ENCODE data around the gene GRIK4.

The GRIK4 gene

DNA sequence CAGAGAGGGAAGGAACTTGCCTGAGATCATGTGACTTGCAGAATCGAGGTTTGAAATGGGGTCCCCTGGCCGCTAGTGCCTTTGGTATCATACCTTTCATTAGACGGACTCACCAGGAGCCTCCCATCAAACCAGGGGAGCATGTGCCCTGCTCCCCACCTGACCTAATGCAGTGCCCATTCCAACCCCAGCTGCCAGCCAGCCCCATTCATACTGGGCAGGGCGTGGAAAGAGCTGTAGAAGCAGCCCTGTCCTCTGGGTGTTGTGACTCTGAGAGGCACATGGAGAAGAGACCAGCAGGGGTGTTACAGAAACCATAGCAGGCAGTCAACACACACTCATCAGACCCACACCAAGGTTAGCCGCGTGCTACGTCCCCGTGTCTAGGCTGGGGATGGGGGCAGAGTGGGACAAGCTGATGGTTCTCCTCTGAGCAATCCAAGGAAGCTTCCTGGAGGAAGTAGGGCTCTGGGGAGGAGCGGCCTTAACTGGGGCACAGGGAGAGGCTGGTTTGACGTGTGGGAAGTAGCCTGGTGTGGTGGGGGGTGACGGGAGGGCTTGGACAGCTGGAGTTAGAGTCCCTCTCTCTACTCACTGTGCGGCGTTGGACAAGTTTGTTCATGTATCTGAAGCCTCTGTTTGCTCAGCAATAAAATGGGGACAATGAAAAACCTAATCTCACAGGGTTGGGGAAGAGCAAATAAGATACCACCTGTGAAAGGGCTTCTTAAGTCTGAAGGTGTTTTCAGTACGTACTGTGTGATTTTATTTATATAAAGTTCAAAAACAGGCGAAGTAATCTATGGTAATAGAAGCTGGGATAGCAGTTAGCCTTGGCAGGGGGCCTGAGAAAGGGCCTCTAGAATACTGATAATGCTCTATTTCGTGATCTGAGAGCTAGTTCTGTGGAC is 14.0 kb downstream of the GRIK4 start:
- DNase-seq (ENCODE audit: low read depth in 2 of 2) = no peak

DNA sequence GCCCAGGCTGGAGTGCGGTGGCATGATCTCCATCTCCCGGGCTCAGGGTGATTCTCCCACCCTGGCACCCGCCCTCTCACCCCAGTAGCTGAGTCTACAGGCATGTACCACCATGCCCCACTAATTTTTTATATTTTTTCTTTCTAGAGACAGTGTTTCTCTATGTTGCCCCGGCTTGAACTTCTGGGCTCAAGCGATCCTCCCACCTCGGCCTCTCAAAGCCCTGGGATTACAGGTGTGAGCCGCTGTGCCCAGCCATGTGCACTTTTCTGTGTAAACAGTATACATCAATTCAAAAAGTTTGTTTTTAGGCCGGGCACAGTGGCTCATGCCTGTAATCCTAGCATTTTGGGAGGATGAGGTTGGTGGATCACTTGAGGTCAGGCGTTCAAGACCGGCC is 14.7 kb downstream of the GRIK4 start:
- DNase-seq (ENCODE audit: low read depth in 2 of 2) = no peak

DNA sequence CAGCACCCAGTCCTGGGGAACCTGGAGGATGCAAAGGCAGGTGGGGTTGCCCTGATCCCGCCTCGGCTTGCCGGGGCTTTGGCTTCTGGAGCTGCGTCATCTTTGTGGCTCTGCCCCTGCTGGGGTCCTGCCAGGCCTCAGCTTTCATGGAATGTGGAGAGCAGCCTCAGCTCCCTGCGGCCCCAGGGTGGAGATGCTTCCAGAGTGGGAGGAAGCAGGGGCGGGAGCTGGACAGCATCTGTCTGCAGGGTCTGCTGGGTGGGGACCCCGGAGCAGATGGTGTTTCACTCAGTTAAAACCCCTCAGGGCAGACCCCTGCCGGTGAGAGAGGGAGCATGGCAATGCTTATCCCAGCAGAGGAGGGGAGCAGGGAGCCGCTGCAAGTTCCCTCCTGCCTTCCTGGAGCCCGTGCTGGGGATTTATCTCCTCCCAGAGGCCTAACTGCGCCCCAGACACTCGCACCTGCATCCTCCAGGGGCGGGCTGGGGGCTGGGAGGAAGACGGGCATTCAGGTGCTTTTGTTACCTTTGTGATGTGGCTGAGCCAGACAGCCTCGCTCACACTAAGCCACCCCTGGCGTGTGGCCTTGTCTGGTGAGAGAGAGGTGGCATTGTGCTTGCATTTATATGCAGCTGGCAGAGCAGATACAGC is 15.7 kb downstream of the GRIK4 start:
- no peak for DNase-seq (ENCODE audit: low read depth in 2 of 2)

DNA sequence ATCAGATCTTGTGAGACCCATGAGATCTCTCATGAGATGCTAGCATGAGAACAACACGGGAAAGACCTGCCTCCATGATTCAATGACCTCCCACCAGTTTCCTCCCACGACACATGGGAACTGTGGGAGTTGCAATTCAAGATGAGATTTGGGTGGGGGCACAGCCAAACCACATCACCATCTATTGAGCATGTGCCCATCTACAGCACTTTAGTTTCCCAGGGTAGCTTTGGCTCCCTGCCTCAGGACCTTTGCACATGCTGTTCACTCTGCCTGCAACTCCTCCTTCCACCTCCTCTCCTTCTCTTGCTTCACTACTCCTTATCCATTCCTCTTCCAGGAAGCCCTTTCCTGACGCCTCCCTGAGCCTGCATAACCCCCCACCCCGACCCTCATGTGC is 17.2 kb downstream of the GRIK4 start:
- DNase-seq (ENCODE audit: low read depth in 2 of 2) = no peak

DNA sequence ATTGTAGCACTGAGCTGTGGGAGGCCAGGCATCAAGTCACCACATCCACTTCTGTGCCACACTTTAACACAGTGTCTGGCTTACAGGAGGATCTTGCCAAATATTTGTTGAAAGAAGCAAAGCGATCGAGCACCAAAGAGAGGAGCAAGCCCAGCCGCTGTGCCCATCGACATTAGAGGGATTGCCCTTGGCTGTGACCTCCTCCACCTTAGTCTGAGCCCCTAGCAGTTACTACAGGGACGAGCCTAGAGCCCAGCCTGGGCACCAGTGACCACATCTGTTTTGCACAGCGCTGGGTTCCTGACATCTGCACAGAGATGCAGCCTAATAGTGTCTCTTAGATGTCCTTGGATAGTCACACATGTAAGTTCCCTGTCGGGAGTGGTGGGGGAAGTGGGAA is 17.7 kb downstream of the GRIK4 start:
- no peak for DNase-seq (ENCODE audit: low read depth in 2 of 2)

DNA sequence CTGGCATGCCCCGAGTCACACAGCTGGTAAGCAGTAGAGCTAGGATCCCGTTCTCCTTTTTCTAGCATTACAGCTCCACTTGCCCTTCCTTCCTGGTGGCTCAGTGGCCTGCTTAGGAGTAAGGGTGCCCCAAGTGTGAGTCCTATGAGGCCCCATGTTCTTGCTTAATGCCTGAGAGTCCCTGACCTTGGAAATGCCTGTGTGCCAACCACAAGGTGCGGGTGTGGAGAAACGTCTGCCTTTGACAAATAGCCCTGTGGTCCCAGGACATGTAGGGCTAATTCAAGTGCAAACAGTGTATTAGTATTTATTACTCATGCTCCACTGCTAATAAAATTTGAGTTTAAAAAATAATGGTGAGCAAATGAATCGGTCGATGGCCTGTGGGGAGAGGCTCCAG is 18.4 kb downstream of the GRIK4 start:
- no peak for DNase-seq (ENCODE audit: low read depth in 2 of 2)

GRCh38 chr11:120532082-120532831 is 20.7 kb downstream of the GRIK4 start:
- DNase-seq (ENCODE audit: low read depth in 2 of 2) = no peak

DNA sequence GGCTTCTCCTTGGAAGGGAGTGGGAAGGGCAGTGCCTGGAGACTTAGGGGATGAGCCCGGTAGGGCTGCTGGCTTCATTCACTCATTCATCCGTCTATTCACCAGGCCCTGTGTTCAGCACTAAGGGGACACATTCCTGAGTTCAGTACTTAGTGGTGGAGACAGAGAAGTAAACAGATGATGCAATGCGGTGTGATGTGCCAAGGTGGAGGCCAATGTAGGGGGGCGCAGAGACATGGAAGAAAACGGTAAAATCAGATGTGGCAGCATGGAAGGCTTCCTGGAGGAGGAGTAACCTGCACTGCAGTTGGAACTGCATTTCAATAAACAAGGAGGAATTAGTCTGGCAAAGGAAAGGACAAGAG is 21.3 kb downstream of the GRIK4 start:
- DNase-seq (ENCODE audit: low read depth in 2 of 2) = no peak

- no peak for DNase-seq (ENCODE audit: low read depth in 2 of 2)
Measured at GRCh38 chr11:120536091-120536796, 24.7 kb downstream of the GRIK4 start.

GRCh38 chr11:120536797-120537169 is 25.2 kb downstream of the GRIK4 start:
- DNase-seq (ENCODE audit: low read depth in 2 of 2) = no peak

GRCh38 chr11:120537996-120538395 is 26.4 kb downstream of the GRIK4 start:
- no peak for DNase-seq (ENCODE audit: low read depth in 2 of 2)

DNA sequence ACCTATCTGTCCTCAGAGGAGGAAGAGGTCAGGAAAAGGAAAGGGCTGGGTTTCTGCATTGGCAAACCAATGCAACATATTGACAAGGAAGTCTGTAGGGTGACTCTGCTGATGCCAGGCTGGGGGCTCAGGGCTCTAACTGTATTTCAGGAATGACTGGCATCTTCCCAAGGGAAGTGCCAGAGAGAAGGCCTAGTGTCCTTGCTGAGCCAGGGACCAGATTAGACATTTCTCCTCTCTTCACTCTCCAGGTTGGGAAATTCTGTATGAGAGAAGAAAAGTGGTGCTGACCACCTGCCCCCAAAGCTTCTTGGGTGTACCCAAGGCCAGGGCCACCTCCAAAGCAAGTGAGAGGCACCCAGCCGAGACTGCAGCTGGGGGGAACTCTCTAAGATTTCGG is 27.2 kb downstream of the GRIK4 start:
- no peak for DNase-seq (ENCODE audit: low read depth in 2 of 2)

DNA sequence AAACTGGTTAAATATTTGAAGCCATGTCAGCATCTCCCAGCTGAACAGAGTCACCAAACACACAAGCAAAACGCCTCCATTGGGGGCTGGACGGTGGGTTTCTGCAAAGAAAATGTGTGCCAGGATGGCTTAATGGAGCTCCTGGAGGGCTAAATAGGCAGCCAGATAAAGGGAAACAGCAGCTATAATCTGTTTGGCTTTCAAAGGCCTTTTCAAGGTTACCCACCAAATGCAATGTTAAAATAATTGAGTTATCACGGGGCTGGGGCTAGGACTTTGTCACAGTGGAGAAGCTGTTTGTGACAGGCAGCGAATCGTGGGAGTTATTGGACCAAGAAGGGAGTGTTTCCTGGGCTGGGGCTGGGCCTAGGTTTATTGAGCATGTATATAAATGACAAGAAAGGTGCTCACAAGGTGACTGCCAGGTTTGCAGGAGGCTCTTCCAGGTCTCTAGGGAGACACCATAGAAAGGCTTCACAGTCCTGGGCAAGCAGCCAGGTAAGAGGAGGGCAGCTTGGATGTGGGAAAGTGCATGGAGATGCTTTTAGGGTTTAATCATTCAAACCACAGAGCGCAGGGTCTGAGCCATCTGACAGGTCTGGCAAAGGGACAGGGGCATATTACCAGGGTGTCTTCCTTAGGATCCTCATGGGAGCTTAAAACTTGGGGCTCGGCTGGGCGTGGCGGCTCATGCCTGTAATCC is 28.3 kb downstream of the GRIK4 start:
- DNase-seq (ENCODE audit: low read depth in 2 of 2) = no peak

- no peak for DNase-seq (ENCODE audit: low read depth in 2 of 2)
Measured at GRCh38 chr11:120540744-120541465, 29.4 kb downstream of the GRIK4 start.

DNA sequence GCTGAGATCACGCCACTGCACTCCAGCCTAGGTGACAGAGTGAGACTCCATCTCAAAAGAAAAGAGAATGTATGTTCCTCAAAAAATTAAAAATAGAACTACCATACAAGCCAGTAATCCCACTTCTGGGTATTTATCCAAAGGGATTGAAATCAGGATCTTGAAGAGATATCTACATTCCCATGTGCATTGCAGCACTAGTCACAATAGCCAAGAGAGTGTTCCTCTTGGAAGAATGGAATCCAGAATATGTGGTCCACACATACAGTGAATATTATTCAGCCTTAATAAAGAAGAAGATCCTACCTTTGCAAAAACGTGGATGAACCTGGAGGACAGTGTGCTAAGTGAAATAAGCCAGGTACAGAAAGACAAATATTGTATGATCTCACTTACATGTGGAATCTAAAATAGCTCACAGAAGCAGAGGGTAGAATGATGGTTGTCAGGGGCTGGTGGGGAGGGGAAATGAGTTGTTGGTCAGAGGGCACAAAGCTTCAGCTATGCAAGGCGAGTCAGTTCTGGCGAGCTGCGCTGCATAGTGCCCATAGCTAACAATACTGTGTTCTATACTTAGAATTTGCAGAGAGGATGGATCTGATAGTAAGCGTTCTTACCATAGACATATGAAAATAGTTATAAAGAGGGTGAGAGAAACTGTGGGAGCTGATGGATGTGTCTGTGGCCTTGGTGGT is 32.1 kb downstream of the GRIK4 start:
- no peak for DNase-seq (ENCODE audit: low read depth in 2 of 2)

DNA sequence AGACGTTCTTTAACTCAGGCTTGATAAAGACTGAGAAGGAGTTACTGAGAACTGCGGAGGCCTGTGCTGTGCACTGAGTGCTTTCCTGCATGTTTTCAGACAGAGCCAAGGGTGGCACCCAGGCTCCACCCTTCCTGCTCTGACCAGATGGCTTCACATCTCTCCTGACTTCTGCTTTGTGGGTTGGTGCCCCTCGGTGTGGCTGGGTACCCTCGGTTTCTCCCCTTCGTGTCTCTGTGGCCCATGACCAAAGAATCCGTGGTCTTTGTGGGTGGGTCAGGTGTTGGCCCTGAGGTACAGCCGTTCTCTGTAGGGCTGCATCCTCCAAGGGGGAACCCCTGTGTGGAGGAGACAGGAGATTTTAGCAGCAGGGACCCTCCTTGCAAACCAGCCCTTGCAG is 34.3 kb downstream of the GRIK4 start:
- DNase-seq (ENCODE audit: low read depth in 2 of 2) = no peak

GRCh38 chr11:120546312-120547205 is 35.0 kb downstream of the GRIK4 start:
- DNase-seq (ENCODE audit: low read depth in 2 of 2) = peak; percentile 89 to 90

- no peak for DNase-seq (ENCODE audit: low read depth in 2 of 2)
Measured at GRCh38 chr11:120547316-120547715, 35.8 kb downstream of the GRIK4 start.

All from fibroblast of skin of left biceps (primary cell).